ENCODE measurements around the gene MYOM3.

DNA sequence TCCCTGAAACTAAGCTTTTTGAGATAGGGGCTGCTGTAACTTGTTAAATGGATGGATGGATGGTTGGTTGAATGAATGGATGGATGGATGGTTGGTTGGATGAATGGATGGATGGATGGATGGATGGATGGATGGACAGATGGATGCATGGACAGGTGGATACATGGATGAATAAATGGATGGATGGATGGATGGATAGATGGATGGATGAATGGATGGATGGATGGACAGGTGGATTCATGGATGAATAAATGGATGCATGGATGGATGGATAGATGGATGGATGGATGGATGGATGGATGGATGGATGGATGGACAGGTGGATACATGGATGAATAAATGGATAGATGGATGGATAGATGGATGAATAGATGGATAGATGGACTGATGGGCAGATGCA, 26.9 kb downstream of the MYOM3 start:
- TF ChIP-seq EZH2phosphoT487 (IDR thresholded peaks at IDR 0.05; ENCODE audit: low read depth, severe bottlenecking, unreplicated experiment) (no peak), EZH2 (IDR thresholded peaks at IDR 0.05; ENCODE audit: borderline replicate concordance) (no peak)
